Left cardiac atrium (tissue), 4 donors: Measurements from ENCODE around the gene EEFSEC. TPM values are rescaled to one million over a fixed set of nuclear protein-coding genes. Genes with fewer than 3 reads are reported as not detected.

Experiments
- ATAC-seq, 2 donors: fragments of 200-7000 bp; cut with Tn5 transposase; one replicate each; pipeline ENCODE4 v1.9.1; 2020; ENCODE audit warnings: mild to moderate bottlenecking in 2 of 2, moderate library complexity in 2 of 2
- DNase-seq: peaks from one replicate; pipeline ENCODE4 v3.0.0-alpha.2; 2020
- intact Hi-C, 2 donors: fragments of 100-400 bp; cut with DNase I; formaldehyde crosslinking; loops; one replicate each; pipeline versions ENCODE4 v1.14.1 to v1.15.1; 2022 to 2023
- total RNA-seq, 2 donors: library from RNA; stranded (reverse); fragmentation: NEBNext Ultra II Directional; extraction: Animal tissue kit (Norgen Biotek cat#: 25700); gene quantifications; one replicate each; pipeline ENCODE4 v1.2.1, GENCODE V29; 2021
- donor health status: DM: no; HTN: yes; CAD: no.
- donor health status: DM: no; HTN: yes; CAD: no; lungs with severe emphysema.
- donor health status: DM: yes; HTN: yes; CAD: no.
- donor health status: Dilated cardiomyopathy.

Gene EEFSEC
- total RNA-seq, 2 donors from 2014 or later = 13.5 to 18.9 TPM

- DNase-seq (no peak), ATAC-seq (no peak)
- intact Hi-C loops = no loop called here
These were observed 298.8 kb downstream of the EEFSEC start for GRCh38 chr3:128452120-128452519.

DNA sequence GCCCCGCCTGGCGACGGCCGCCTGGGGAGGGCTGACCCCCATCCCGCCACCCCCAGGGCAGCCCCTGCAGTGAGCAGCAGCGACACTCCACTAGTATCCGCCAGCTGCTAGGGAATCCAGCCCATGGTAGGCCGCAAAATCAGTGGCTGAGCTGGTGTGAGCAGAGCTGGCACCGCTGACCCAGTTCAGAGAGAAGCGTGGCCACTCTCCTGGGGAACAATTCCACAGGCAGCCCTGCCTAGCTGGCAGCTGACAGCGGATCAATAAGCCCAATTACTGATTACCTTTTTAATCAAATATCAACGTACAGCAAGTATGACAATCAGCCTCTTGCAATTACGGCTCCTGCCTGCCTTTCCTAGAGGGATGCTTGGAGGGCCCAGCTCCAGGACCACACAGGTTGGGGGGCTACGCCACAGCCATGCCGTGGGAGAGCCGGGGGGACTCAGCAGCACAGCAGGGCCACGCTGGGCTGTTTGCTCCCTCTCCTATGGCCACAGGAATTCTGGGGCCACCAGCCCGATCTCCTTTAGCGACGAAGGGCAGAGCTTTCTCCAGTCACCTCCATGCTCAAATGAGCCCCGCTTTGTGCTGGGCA lies 299.5 kb downstream of the EEFSEC start:
- intact Hi-C loops = no loop called here
- no peak for DNase-seq
- no peak for ATAC-seq

- no peak for DNase-seq
- intact Hi-C loops = no loop called here
- ATAC-seq = no peak
These were observed 300.4 kb downstream of the EEFSEC start for GRCh38 chr3:128453501-128454309.

GRCh38 chr3:128454310-128454618 lies 301.0 kb downstream of the EEFSEC start:
- DNase-seq = no peak
- ATAC-seq = no peak
- intact Hi-C loops = no loop called here

GRCh38 chr3:128455116-128455515 lies 301.8 kb downstream of the EEFSEC start:
- ATAC-seq (no peak), DNase-seq (no peak)
- intact Hi-C loops = no loop called here

DNA sequence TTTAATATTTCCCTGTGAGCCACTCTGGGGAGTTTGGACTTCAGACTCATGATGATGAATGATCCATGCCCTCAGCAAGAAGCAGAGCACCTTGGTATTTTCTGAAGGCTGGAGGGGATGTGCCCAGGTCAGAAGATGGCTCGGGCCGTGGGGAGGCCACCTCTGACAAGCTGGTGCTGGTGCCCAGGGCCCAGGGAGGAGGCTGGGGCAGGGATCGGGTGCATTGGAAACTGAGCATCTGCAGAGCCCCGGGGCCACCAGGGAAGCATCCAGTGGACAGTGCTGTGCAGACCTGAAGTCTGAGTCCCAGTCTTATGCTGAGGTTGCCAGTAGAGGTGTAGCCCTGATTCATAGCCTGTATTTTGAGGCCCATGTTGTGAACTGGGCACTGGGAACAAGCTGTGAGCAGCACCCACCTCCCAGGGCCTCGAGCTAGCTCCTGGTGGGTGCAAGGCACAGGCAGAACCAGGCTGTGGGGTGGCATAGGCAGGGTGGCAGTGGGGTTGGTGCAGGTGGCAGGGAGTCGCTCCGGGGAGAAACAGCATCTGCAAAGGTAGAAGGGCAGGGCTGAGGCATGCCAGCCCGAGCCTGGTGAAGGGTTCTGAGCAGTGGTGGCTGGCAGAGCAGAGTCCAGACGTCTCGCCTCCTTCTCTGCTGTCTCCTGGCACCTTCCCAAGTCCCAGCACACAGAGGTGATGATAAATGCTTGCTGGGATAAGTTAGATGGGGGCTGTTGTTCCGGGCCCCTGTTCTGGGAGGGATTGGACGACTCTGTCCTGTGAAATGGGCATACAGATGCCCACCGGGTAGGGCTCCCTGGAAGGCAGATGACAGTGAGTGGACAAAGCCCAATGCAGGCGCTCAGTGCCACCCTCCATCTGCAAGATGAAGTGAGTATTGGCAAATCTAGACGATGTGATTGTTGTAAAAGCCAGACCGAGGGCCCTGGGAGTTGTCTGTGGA lies 302.8 kb downstream of the EEFSEC start:
- DNase-seq (no peak), ATAC-seq (no peak)
- intact Hi-C loops = no loop called here

DNA sequence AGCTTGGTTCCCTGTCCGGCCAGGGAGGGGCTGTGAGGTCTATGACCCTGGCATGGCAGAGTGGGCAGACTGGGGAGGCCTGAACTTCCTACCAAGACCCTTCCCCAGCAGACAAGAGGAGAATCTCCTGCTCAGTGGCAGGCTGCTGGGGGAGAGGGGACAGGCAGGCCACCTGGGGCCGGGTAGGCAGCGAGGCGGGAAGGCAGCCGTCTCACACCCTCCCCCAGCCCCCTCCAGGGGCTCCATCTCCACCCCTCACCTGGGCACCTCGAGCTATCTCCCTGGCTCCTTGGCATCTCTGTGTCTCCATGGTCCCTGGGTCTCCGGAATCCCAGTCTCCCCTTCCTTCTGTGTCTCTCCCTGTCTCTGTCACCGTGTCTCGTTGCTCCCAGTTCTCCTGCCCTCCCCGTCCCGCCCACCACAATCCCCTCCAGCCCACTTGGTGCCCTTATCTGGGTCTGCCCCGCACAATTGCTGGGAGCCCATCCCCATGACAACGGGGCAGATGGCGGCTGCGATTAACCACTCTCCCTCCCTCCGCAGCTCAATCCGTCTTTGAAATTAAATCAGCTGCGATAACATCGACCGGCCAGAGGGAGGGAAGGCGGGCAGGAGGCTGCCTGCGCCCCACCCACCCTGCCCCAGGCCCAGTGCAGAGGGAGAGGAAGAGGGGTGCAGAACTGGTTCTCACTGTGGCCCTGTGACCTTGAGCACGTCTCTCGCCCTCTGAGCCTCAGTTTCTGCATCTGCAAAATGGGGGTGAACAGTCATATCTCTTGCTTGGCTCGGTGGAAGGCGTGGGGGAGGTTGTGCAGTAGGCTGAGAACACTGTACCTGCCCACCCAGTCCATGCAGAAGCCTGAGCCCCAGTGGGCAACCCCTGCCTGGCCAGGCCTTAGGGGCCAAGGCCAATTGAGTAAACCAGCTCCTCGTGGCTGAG lies 303.8 kb downstream of the EEFSEC start:
- intact Hi-C loops = no loop called here
- DNase-seq = no peak
- ATAC-seq = no peak

DNA sequence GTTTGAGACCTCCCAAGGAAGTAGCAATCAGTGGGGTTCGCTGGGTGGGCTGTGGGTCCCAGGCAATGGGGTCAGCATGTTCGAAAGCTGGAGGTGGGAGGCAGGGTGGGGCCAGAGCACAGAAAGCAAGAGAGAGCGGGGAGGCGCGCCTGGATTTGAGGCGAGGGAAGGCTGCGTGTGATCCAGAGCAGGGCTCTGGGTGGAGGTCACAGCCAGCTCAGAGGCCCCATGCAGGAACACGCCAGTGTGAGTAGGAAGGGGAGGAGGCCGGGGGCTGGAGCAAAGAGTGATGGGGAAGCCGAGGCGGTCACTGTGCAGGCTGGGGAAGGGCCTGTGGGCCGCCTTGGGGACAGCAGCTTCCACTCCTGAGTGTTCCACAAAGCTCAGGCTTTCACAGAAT lies 304.7 kb downstream of the EEFSEC start:
- DNase-seq (no peak), ATAC-seq (no peak)

More for the DNA sequence above, 304.7 kb downstream of the EEFSEC start:
- intact Hi-C loops = no loop called here

Other genes with a start within 250 kb of the EEFSEC start
- 1 to 10 TPM; 3.2 to 5.1 TPM for gene KBTBD12, start 238.2 kb upstream of the EEFSEC start, total RNA-seq
- 100 to 1,000 TPM in 1 of 2 donors, 10 to 100 TPM in 1; 80.0 to 134 TPM for gene SEC61A1, start 101.0 kb upstream of the EEFSEC start, total RNA-seq
- 10 to 100 TPM; 22.1 to 23.7 TPM for gene RUVBL1, start 29.7 kb upstream of the EEFSEC start, total RNA-seq